ENCODE measurements around the gene TP53RK.

Gene TP53RK

GRCh38 chr20:46638898-46639274, 50.4 kb downstream of the TP53RK start:
- H3K9me2 ChIP-seq (replicated peaks; ENCODE audit: insufficient read depth, low read length): no peaks in the 10 kb centered on the region
- no peak overlapping the region for H3K4me3 ChIP-seq (ENCODE audit: low read length)
- no peaks in the 10 kb centered on the region for H3K9me3 ChIP-seq (replicated peaks; ENCODE audit: insufficient read depth, low read length)
- H3K36me3 ChIP-seq (replicated peaks; ENCODE audit: insufficient read depth, low read length): no peaks in the 10 kb centered on the region
- H2AFZ ChIP-seq (ENCODE audit: low read length): no peak overlapping the region
- TF ChIP-seq EZH2phosphoT487 (IDR thresholded peaks at IDR 0.05; ENCODE audit: low read length) (no peak), CTCF (IDR thresholded peaks at IDR 0.05; ENCODE audit: low read length) (no peak), EZH2 (optimal IDR thresholded peaks at IDR 0.05; ENCODE audit: low read depth, low read length) (no peak)
- DNase-seq: no peak
- H3K4me1 ChIP-seq (ENCODE audit: low read length): no peaks in the 10 kb centered on the region
- H3K79me2 ChIP-seq (ENCODE audit: low read length): no peaks in the 10 kb centered on the region
- no peak overlapping the region for H3K27ac ChIP-seq (ENCODE audit: low read length)
- no peak overlapping the region for H3K9ac ChIP-seq (ENCODE audit: low read length)
- H3K27me3 ChIP-seq (replicated peaks; ENCODE audit: insufficient read depth, low read length): no peaks in the 10 kb centered on the region
- H3F3A ChIP-seq (ENCODE audit: insufficient read depth, low read length): no peaks in the 10 kb centered on the region
- no peak overlapping the region for H3K4me2 ChIP-seq (ENCODE audit: low read depth, low read length)
- no peaks in the 10 kb centered on the region for H4K20me1 ChIP-seq (ENCODE audit: insufficient read depth, low read length)

- no peak for DNase-seq
- no peaks in the 10 kb centered on the region for H3K27me3 ChIP-seq (replicated peaks; ENCODE audit: insufficient read depth, low read length)
- no peaks in the 10 kb centered on the region for H4K20me1 ChIP-seq (ENCODE audit: insufficient read depth, low read length)
- H3K79me2 ChIP-seq (ENCODE audit: low read length): no peaks in the 10 kb centered on the region
- H3F3A ChIP-seq (ENCODE audit: insufficient read depth, low read length): no peaks in the 10 kb centered on the region
- H3K4me1 ChIP-seq (ENCODE audit: low read length): no peaks in the 10 kb centered on the region
- H3K36me3 ChIP-seq (replicated peaks; ENCODE audit: insufficient read depth, low read length): no peaks in the 10 kb centered on the region
- H3K4me3 ChIP-seq (ENCODE audit: low read length): no peak overlapping the region
- TF ChIP-seq CTCF (IDR thresholded peaks at IDR 0.05; ENCODE audit: low read length) (no peak), EZH2phosphoT487 (IDR thresholded peaks at IDR 0.05; ENCODE audit: low read length) (no peak), EZH2 (optimal IDR thresholded peaks at IDR 0.05; ENCODE audit: low read depth, low read length) (no peak)
- H2AFZ ChIP-seq (ENCODE audit: low read length): no peak overlapping the region
- H3K27ac ChIP-seq (ENCODE audit: low read length): no peak overlapping the region
- H3K9ac ChIP-seq (ENCODE audit: low read length): no peak overlapping the region
- H3K9me3 ChIP-seq (replicated peaks; ENCODE audit: insufficient read depth, low read length): no peaks in the 10 kb centered on the region
- no peaks in the 10 kb centered on the region for H3K9me2 ChIP-seq (replicated peaks; ENCODE audit: insufficient read depth, low read length)
- H3K4me2 ChIP-seq (ENCODE audit: low read depth, low read length): no peak overlapping the region
Observed at GRCh38 chr20:46638134-46638897, 50.9 kb downstream of the TP53RK start.

GRCh38 chr20:46637427-46638133, 51.7 kb downstream of the TP53RK start:
- Histone ChIP-seq H4K20me1 (ENCODE audit: insufficient read depth, low read length) (no peaks in the 10 kb centered on the region), H3F3A (ENCODE audit: insufficient read depth, low read length) (no peaks in the 10 kb centered on the region), H3K4me2 (ENCODE audit: low read depth, low read length) (no peak overlapping the region), H2AFZ (ENCODE audit: low read length) (no peak overlapping the region), H3K27me3 (replicated peaks; ENCODE audit: insufficient read depth, low read length) (no peaks in the 10 kb centered on the region), H3K9me2 (replicated peaks; ENCODE audit: insufficient read depth, low read length) (no peaks in the 10 kb centered on the region), H3K4me3 (ENCODE audit: low read length) (no peak overlapping the region), H3K36me3 (replicated peaks; ENCODE audit: insufficient read depth, low read length) (no peaks in the 10 kb centered on the region), H3K9ac (ENCODE audit: low read length) (no peak overlapping the region), H3K4me1 (ENCODE audit: low read length) (no peaks in the 10 kb centered on the region), H3K9me3 (replicated peaks; ENCODE audit: insufficient read depth, low read length) (no peaks in the 10 kb centered on the region), H3K79me2 (ENCODE audit: low read length) (no peaks in the 10 kb centered on the region), H3K27ac (ENCODE audit: low read length) (no peak overlapping the region)
- no peak for TF ChIP-seq CTCF (IDR thresholded peaks at IDR 0.05; ENCODE audit: low read length)
- no peak for TF ChIP-seq EZH2 (optimal IDR thresholded peaks at IDR 0.05; ENCODE audit: low read depth, low read length)
- DNase-seq: no peak
